GM19043 (cell line): ENCODE data around the gene USP9X.
"Not testable (repeated sequence)": the region's sequence is repeated elsewhere in the genome, so short reads cannot be mapped to it uniquely, and the experiment has no call there.

Source experiments
- ATAC-seq: cut with Tn5 transposase; IDR thresholded peaks from one replicate; pipeline ENCODE4 v1.9.1; 2021; ENCODE audit warnings: low read depth; ENCODE audit not compliant: unreplicated experiment

The USP9X gene

DNA sequence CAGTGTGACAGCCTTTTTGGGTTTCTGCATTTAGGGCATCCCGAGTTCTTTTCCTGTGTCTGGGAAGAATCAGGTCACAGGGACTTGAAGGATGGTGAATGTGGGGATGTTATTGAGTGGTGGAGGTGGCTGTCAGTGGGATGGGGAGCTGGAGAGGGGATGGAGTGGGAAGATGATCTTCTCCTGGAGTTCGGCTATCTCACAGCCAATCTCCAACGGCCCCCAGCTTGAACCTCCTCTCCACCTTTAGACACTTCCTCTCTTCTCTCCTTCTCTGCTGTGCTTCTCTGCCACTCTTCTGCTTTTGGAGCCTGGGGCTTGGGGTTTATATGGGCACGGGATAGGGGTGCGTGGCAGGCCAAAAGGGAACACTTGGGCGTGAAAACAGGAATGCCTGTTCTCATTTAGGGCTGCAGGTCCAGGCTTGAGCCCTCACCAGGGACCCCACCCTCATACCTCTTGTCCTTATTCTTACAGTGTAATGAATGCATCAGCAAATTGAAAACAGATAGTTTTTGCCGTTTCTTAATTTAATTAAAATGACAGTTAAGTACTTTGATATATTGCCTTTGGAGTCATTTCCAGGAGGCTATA lies 37.5 kb downstream of the USP9X start:
- no peak for ATAC-seq

DNA sequence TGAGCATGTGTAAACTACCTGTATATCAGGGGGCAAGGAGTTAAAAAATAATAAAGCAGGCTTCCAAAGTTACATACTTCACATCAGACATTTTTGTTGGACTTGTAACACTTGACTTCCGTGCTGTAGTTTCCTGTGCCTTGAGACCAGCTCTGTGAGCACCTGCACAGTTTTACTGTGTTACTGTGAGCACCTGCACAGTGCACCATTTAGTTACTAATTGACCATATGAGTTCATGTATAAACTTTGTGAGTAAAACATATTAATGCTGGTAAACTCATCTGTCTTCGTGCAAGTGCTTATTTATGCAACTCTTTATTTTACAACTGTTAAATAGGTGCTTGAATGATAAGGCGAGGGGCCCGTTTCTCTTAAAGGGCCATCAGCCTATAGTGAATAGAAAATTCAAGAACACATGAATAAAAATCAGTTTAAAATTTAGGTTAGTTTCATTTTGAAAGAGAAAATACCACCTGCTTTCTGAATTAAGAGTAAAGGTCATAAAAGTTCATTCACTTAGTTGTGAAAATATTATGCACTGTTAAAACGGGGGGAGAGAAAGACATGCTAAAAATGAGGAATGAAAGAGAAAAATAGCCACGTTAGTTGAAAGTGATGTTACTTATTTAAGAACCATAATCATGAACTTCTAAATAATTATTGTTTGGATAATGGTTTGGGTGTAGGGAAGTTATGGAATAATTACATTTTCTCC lies 42.4 kb downstream of the USP9X start:
- peak; percentile 55 for ATAC-seq

DNA sequence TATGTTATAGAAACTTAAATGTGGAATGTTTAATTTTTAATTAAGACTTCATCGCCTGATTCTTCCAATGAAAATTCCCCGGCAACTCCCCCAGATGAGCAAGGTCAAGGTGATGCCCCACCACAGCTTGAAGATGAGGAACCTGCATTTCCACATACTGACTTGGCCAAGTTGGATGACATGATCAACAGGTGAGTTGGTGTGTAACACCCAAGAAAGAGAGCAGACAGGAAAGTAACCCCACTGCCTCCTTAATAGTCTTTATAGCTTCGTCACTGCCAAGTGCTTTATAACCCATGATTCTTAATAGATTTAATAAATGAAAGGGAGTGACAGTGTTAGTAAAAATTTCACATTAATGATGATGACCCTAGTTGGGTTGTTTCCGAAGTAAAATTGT lies 43.7 kb downstream of the USP9X start:
- no peak for ATAC-seq

DNA sequence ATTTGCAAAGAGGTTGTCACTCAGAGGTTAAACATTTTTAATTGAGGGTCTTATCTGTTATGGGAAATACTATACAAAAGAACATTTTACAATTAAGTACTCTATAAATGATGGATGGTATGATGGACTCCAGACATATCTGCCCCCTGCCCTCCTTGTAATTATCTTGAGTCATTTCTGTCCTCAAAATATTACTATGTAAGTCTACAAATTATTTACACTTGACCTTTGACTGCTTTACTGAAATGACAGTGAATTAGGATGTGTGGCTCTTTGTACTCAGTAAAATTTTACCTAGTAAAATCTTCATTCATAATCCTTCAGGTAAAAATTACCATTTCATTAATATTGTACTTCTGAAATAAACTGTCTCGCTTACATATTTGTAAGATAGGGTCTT lies 46.5 kb downstream of the USP9X start:
- no peak for ATAC-seq

DNA sequence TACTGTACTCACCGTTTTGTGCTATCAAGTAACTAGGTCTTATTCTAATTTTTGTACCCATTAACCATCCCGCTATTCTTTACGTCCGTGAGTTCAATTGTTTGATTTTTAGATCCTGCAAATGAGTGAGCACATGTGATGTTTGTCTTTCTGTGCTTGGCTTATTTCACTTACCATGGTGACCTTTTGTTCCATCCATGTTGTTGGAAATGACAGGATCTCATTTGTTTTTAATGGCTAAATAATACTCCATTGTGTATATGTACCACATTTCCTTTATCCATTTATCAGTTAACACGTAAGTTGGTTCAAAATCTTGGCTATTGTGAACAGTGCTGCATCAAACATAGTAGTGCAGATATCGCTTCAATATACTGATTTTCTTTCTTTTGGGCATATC lies 48.3 kb downstream of the USP9X start:
- ATAC-seq, result no peak

DNA sequence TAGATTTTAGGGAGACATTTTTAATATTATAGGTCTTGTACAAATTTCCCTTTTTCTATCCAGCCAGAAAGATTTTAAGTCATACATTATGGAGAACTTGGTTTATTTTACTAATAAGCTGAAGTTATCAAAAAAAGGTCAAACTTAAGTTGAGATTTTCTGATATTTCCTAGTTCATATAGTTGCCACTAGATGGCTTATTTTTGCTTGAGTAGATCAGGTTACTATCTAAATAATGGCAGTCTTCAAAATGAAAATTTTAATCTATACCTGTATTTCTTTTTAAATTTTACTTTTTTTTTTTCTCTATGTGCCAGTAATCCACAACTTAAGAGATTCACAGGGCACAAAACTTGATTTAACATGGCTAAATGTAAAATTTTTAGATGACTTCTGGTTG lies 52.3 kb downstream of the USP9X start:
- no peak for ATAC-seq

DNA sequence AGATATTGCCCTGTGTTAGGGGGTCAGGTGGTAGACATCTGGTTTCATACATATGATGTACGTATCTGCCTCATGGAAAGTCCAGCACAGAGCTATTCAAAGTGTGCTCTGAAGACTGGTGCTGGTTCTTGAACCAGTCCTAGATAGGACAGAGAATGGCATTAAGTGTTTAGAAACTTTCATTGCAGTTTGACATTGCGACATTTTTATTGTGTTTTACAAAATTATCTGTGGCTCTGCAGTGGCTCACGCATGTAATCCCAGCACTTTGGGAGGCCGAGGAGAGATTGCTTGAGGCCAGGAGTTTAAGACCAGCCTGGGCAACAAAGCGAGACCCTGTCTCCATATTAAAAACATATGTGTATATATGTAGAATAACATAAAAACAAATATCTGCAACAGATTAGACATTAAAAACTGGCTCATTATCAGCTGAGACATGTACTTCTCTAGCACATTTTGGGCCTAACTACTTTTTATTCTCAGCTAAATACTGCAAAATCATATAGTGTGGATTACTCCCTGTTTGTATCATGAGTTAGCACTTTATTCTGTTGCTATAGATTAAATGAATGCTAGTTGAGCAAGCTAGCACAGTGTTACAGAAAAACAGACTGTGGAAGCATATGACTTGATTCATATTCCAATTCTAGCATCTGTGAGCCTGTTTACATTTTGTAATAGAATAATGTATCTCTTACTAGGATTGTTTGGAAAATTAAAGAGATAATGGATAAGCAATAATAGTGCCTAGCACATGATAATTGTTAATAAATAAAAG lies 57.1 kb downstream of the USP9X start:
- ATAC-seq, result no peak

DNA sequence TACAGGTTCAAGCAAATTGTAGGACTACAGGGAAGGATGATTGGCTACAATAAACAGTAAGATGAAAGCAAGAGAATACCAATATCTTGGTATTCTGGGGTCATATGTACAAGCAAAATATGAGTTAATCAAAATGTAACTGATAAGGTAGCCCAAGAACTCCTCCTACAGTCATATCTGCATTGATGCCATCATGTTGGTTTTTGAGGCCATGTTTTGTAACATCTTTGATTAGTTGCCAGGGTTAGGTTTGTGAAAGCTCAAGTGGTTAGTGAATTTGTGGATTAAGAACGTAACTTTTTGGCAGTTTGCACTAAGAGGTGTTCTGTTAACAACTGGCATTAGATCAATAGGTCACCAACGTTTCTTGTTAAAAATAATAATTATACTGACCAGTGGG lies 59.6 kb downstream of the USP9X start:
- no peak for ATAC-seq

DNA sequence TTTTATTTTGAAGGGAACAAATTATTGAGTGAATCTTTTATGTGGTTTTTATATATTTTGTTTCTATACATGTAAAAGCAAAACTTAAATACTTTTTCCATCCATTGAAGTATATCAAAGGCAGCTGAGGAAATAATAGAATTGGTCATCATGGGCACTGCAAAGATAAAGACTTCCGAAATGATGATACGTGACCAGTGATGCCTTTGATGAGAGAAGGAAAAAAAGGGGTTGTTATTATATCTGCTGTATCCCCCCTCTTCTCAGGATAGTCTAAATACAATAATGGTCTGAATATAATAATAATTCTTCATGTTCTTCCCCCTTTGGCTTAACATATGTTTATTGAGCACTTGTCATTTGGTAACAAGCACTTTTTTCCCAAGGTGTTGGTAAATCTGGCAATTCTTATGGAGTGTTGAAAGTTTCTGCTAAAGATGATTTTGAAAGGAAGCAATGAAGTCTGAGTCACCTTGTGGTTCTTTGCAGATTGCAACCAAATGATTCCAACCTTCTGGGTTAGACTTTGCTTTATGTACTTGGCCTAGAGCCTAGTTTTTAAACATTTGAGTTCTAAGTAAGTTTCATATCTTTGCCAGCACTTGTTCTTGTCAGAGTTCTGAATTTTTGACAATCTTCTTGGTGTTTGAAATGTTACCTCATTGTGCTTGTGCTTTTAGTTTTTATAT lies 60.8 kb downstream of the USP9X start:
- no peak for ATAC-seq

DNA sequence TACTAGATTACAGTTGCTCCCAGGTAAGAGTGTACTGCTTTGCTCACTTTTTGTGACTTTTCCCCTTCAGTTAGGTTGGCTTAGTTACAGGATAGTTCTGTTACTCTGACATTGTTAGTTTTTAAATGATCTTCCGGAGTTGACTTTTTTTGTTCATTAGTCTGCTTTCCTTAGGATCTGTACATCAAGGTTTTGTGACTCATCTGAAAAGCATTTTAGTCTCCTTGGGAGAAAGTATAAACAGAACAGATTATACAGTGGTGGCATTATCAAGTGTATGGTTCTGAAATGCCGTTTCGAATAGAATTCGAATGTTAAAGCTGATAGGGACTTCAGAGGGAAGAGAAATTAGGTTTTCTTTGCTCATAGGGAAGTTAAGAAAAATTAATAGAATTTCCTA lies 63.3 kb downstream of the USP9X start:
- no peak for ATAC-seq

DNA sequence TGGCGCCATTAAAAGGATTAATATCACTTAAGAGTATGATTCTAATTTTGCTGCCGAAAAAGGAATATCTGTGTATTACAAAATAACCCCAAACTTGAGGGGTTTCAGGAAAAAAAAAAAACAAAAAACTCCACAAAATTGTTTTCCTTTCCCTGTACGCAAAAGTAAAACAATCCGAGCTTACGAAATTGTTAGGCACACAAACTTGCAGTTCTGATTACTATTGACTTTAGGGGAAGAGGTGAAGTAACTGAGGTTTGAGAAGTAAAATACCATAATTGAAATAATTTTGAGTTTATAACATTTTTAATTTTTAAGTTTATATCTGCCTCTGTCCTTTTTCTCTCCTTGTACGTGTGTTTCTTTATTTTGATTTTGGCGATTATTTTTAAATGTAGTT lies 64.8 kb downstream of the USP9X start:
- no peak for ATAC-seq

DNA sequence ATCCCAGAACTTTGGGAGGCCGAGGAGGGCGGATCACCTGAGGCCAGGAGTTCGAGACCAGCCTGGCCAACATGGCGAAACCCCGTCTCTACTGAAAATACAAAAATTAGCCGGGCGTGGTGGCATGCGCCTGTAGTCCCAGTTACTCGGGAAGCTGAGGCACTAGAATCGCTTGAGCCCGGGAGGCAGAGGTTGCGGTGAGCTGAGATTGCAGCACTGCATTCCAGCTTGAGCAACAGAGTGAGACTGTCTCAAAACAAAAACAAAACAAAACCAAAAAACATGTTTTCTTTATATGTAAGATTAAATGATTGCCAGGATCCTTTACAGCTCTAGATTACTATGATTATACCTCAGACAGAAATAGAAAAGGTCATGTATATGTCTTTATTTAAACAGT lies 66.5 kb downstream of the USP9X start:
- not testable (repeated sequence) for ATAC-seq

DNA sequence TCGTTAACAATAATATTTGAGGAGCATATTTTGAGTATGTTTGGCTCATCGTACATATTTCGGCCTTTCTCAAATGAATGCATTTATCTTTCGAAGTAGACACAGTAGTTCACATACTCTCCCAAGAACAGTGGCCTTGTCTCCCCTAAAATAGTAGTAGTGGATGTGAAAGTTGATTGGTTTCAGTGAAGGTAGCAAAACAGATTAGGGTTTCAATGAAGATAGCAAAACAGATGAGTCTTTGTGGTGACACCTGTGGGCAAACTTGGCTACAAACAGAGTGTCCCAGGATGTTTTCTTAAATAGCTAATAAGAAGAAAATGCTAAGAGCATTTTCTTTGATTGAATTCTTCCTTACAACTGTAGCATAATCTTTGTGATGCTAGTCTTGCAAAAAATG lies 67.0 kb downstream of the USP9X start:
- ATAC-seq, result no peak

DNA sequence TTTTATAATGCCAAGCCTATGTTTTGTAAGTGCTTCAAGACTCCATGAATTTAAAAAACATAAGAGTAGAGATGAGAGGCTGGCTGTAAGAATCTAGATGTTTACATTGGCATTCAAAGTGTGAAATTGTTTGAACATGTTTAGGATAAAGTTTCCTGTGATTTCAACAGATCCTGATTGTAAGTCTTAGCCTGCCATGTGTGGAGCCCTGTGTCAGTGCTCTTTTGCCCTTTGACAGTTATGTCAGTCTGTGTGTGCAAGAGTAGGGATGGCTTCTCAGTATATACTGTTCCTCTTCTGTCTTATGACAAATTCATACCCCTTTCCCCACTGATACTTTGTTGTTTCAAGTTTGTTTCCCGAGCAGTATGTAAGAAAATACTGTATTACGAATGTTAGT lies 68.2 kb downstream of the USP9X start:
- no peak for ATAC-seq

DNA sequence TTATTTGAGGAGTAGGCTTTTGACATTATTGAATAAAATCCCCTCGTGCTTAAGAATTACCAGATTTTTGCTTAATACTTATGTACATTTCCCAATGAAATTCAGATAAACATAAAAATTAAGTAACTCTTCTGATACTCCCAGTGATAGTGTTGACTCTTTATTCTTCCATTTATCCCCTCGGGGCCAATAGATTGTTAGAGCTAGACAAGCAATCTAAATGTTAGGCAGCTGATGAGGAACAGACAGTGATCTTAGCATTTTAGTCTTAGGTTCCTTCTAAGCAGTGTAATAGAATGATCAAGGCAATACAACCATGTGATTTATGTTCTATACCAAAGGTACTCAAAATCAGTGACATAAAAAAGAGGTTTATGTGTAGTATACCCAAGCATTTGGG lies 68.7 kb downstream of the USP9X start:
- ATAC-seq, result no peak

DNA sequence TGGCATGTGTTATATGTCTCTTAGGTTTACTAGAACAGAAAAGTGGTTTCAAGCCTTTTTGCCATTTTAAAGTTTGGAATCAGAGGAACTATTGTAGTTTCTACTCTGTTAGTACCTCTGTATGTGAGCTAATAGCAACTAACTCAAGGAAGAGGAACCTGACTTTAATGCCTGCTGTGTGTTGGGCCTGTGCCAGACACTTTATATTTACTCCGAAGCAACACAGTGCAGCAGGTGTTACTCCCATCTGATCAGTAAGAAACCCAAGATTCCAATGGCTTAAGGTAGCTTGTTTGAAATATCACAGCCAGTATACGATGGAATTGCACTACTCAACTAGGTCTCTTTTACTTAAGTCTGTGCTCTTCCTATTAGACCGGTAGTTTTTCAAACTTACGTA lies 79.2 kb downstream of the USP9X start:
- ATAC-seq, result no peak

DNA sequence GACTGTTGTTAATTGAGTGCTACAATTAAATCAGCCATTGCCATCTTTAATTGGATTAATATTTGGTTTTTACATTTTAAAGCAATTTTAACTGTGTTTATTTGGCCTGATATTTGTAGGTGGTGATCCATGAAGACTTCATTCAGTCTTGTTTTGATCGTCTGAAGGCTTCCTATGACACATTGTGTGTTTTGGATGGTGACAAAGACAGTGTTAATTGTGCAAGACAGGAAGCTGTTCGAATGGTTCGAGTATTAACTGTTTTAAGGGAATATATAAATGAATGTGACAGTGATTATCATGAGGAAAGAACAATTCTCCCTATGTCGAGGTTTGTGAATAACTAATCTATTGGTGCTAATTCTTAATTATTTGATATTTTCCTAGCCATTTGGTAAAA lies 82.6 kb downstream of the USP9X start:
- no peak for ATAC-seq

DNA sequence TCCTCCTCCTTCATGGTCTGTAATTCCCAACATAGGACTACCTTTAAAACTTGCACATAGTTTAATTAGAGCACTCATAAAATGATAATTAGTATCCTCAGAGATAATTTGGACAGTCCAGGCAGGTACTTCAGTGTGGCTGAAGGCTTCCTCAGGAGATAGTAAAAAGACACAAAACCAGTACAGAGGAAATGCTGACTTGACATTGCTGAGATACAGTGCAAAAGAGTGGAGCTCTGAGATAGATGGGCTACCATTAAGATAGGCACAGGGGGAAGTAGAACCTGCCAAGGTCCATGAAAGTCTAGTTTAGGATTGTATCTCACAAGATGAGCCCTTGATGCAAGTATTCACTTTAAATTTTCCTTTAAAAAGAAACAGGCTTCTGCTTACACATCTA lies 91.0 kb downstream of the USP9X start:
- no peak for ATAC-seq

DNA sequence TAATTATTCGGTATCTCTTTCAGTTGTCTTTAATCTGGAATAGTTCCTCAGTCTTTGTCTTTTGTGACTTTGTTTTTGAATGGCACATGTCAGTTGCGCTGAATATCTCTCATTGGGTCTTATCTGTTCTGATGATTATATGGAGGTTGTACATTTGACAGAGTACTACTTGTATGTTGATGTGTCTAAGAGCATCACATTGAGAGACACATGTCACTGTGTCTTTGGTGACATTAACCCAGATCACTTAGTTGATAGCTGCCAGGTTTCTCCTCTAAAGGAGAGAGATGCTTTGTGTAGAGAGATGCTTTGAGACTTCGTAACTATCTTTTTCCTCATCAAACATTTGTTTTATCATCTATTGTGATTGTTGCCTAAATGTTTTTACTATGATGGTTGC lies 92.1 kb downstream of the USP9X start:
- ATAC-seq, result no peak

DNA sequence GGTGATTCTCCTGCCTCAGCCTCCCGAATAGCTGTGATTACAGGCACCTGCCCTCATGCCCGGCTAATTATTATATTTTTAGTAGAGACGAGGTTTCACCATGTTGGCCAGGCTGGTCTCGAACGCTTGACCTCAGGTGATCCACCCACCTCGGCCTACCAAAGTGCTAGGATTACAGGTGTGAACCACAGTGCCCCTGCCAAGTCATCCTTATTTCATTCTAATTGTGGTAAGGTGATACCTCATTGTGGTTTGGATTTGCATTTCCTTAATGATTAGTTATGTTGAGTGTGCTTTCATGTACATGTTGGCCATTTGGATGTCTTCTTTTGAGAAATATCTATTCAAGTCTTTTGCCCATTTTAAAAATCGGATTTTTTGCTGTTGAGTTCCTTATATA lies 93.0 kb downstream of the USP9X start:
- no peak for ATAC-seq

DNA sequence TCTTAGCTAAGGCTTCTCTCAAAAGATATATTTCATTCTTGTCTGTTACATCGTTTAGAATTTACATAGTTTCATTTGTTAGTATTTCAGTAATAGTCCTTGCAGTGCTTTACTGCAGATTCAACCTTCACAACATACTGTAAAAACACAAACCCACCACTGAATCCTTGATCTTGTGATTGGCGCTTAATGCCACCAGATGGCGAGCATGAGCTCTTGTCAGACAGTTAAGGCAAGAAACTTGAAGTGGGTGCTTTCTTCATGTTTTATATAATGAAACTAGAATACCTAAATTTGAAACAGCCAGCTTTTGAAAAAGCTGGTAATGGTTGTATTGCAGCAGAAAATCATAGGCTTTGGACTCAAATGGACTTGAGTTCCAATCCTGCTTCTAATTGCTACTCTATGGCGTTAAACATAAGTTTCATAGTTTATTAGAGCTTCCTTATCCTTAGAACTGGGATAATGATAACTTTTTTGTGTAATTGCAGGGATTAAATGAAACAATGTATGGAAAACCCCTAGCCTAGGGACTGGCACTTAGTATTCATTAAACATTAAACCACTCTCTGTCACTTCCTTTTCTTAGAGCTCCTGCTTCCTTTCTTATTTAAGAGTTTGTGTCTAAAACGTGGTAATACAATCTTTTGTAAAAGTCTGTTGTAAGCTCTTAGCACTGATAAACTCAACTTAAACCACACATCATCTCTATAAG lies 95.1 kb downstream of the USP9X start:
- ATAC-seq, result peak; percentile 47
